Measurements from ENCODE around the gene TRIM36.

- TF ChIP-seq CTCF (IDR thresholded peaks at IDR 0.05; ENCODE audit: insufficient read depth, low read depth, low read length): no peak
- no peak for TF ChIP-seq EZH2 (IDR thresholded peaks at IDR 0.05; ENCODE audit: insufficient read depth, low read length)
These were observed 21.8 kb upstream of the TRIM36 start for GRCh38 chr5:115191474-115192031.

Data from astrocyte (in vitro differentiated cells and primary cell).